Mononuclear cell (primary cell): ENCODE results near the gene ACBD4. TPM values are rescaled to one million over a fixed set of nuclear protein-coding genes. Genes with fewer than 3 reads are reported as not detected.
"Not testable (repeated sequence)": the region's sequence is repeated elsewhere in the genome, so short reads cannot be mapped to it uniquely, and the experiment has no call there.

Experiments
- H3K27me3 ChIP-seq: 2 replicates; pipeline ENCODE4 v1.6.0; 2011; ENCODE audit warnings: low read length, control low read depth; ENCODE audit not compliant: insufficient read depth
- H3K4me1 ChIP-seq: 2 replicates; pipeline ENCODE4 v1.5.1; 2011; ENCODE audit warnings: mild to moderate bottlenecking, low read length, control low read depth; ENCODE audit not compliant: insufficient read depth
- H3K4me3 ChIP-seq: 2 replicates; pipeline ENCODE4 v1.5.1; 2011; ENCODE audit warnings: mild to moderate bottlenecking, low read length, moderate library complexity
- H3K9me3 ChIP-seq: 2 replicates; pipeline ENCODE4 v1.5.1; 2011; ENCODE audit warnings: low read depth, mild to moderate bottlenecking, control low read depth, low read length
- total RNA-seq: library from RNA; depleted of rRNA; stranded (reverse); fragments of >200 nt; gene quantifications from one replicate; pipeline ENCODE4 v1.2.3, GENCODE V29; 2012

The ACBD4 gene
- total RNA-seq, 1 donor = 6.9 TPM

DNA sequence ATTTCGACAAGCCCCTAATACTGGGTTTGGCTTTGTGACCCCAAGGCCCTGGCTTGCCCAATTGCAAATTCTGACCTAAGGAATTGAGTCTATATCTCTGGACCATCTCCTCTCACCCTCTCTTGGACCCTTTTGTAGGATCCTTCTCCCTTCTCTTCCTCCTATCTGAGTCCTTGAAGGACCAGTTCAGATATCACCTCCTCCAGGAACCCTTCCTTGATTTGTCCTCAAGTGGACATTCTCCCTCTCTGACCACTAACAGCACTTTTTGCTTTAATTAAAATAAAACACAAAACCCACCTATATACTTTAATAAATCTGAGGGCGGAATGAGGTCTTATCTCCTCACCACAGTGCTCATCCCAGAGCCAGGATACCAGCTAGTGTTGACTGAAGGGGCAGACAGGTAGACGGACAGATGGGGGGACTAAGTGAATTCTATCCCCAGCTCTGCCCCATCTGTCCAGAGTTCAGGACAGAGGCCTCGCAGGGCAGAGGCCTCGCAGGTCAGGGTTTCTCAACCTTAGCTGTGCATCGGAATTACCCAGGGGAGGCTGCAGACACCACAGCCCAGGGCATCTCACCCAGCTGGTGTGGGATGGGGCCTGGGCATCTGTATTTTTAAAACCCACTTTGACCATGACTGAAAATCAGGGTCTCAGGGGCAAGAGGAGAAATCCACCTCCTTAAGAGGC lies 12.3 kb upstream of the ACBD4 start:
- H3K4me3 ChIP-seq = no peak overlapping the region
- H3K9me3 ChIP-seq = no peaks in the 10 kb centered on the region
- peaks cover 17% of the 10 kb centered on the region for H3K4me1 ChIP-seq
- H3K27me3 ChIP-seq = no peaks in the 10 kb centered on the region

DNA sequence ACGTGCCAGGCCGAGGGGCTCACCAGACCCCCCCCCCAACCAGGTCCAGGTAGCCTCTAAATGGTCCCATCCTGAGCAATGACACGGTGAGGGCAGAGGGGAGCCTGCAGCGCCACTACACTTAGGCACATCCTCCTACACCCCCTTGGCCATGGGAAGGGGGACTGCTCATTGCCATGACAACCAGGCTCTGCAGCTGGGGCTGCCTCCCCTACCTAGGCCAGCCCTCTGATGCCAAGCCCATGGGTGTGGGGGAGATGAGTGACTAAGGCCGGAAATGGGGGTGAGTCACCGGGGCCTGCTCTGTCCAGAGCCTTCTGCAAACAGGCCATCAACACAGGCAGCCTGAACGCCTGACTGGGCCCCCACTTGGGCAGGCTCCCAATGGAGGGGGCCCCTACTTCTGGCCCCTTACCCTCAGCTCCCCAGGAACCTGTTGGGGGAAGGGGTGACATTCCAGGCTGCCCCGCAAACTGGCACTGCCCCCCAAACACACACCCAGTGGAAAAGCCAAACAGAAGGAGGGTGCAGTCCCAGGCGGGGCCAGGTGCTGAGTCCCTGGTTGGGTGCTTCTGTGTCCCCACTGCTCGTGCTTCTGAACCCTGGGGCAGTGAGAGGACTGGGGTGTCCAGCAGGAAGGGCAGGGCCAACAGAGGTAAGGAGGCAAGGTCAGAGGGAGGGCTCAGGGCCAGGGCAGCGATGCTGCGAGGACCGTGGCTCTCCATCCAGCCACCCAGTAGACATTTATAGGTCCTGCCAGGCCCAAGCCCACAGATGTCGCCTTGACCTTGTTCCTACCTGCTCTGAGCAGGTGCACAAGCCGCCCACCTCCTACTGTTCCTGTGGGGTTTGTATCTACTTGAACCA lies 11.3 kb upstream of the ACBD4 start:
- no peak overlapping the region for H3K4me3 ChIP-seq
- no peaks in the 10 kb centered on the region for H3K27me3 ChIP-seq
- no peaks in the 10 kb centered on the region for H3K9me3 ChIP-seq
- H3K4me1 ChIP-seq = peaks cover 17% of the 10 kb centered on the region

DNA sequence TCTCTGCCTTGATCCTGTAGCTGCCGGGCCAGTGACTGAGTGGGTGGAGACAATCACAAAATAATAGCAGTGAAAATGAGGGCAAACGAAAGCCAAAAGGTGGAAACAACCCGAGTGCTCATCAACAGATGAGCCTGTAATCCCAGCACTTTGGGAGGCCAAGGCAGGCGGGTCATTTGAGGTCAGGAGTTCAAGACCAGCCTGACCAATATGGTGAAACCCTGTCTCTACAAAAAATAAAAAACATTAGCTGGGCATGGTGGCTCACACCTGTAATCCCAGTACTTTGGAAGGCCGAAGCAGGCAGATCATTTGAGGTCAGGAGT lies 10.7 kb upstream of the ACBD4 start:
- peaks cover 17% of the 10 kb centered on the region for H3K4me1 ChIP-seq
- H3K9me3 ChIP-seq, H3K4me3 ChIP-seq, H3K27me3 ChIP-seq: not testable (repeated sequence)

DNA sequence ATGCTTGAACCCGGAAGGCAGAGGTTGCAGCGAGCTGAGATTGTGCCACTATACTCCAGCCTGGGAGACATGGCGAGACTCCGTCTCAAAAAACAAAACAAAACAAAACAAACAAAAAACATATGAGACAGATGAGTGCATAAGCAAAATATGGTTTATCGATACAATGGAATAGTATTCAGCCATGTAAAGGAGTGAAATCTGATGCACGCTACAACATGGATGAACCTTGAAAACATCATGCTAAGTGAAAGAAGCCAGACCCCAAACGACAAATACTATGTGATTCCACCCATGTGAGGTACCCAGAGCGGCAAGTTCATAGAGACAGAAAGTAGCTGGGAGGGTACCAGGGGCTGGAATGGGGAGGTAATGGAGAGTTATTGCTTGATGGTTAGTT lies 10.0 kb upstream of the ACBD4 start:
- Histone ChIP-seq H3K9me3 (no peaks in the 10 kb centered on the region), H3K4me3 (no peak overlapping the region), H3K4me1 (peaks cover 17% of the 10 kb centered on the region), H3K27me3 (no peaks in the 10 kb centered on the region)

DNA sequence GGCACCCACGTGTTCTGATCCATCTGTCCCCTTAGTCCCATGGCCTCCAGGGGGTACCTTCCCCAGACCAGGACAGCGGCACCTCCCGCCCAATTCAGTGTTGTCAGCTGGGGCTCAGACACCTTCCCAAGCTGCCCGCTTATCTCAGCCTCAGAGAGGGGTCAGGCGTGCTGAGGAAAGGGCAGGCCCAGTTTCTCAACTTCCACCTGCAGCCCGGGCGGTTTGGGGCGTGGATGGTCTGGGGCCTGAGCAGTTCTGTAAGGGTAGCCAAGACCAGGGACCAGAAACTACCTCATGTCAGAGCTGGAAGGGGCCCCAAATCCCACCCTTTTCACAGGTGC lies 8.3 kb upstream of the ACBD4 start:
- H3K9me3 ChIP-seq = no peaks in the 10 kb centered on the region
- peaks cover 23% of the 10 kb centered on the region for H3K4me1 ChIP-seq
- no peaks in the 10 kb centered on the region for H3K27me3 ChIP-seq
- H3K4me3 ChIP-seq = no peak overlapping the region

DNA sequence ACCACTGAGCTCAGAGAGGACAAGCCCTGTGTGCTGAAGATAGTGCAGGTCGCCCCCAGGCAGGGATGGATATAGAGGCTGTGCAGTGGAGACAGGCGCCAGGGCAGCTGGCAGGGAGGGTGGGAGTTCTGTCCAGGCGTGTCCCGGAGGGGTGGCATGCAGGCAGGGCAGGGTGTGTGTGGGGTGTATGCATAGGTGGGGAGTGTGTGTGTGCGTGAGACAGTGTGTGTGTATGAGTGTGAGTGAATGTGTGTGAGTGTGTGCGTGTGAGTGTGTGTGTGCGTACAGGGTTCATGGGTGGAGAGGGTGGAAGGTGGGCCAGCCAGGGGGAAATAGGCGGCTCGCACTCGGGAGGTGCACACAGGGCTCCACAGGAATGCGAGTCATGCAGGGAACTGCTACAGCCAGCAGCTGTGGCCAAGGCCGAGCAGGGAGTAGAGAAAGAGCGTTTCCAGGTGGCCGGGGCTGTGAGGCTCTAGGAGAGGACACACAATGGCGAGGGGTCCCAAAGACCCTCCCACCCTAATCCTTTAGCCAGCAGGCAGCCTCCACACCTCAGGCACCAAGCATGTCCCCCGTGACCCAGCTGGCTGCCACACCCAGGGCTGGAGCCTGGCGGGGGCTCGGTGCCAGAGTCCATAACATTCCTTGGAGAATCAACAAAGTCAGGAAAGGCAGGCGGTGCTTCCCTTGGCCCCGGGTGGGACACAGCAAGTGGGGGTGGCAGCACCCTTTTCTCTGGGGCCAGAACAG lies 7.8 kb upstream of the ACBD4 start:
- Histone ChIP-seq H3K4me3 (no peak overlapping the region), H3K9me3 (no peaks in the 10 kb centered on the region), H3K4me1 (peaks cover 24% of the 10 kb centered on the region), H3K27me3 (no peaks in the 10 kb centered on the region)

DNA sequence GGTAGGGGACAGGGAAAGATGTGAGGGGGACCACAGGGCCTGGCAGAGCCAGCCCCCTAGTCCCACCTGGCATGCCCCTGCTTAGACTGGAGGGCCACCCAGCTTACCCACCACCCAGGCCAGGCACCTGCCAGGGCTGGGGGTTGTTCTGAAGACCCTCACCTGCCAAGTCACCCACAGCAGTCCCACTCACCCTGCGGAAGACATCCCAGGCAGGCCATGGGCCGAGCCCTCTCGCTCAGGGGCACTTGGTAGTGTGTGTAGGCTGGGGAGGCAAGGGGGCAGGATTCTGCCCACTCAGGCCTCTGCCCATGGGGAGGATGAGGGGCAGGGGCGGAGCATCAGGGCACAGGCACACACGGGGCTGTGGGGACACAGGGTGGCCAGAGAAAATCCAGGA lies 7.2 kb upstream of the ACBD4 start:
- Histone ChIP-seq H3K9me3 (no peaks in the 10 kb centered on the region), H3K27me3 (no peaks in the 10 kb centered on the region), H3K4me1 (peaks cover 30% of the 10 kb centered on the region), H3K4me3 (no peak overlapping the region)

DNA sequence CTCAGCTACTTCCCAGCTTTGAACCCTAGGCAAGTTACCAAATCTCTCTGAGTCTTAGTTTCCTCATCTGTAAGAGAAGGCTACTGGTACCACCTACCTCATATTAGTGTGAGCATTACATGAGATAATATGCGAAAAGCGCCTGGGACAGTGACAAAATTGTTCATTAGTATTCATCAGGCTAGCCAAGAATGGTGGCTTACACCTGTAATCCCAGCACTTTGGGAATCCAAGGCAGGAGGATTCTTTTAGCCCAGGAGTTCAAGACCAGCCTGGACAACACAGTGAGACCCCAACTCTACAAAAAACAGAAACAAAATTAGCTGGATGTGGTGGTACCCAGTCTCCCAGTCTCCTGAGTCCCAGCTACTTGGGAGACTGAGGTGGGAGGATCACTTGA lies 6.5 kb upstream of the ACBD4 start:
- no peaks in the 10 kb centered on the region for H3K27me3 ChIP-seq
- no peaks in the 10 kb centered on the region for H3K9me3 ChIP-seq

DNA sequence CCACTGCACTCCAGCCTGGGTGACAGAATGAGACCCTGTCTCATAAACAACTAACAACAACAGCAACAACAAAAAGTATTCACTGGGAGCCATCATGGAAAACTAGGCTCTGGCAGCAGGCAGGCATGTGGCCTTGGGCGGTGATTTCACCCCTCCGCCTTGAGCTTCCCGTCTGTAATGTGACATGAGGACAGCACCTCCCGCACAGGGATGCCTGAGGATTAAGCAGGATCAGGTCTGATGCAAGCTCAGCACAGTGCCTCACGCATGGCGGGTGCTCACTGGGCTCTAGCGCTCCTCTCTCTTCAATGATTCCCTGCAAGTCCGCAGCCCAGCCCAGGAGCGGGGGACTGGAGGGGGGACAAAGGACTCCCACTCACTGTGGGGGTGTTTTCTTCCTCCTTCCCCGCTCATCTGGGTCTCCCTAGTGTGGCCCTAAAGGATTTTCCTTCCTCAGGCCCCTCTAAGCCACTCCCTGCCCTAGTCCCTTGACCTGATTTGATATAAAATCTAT lies 6.0 kb upstream of the ACBD4 start:
- H3K27me3 ChIP-seq = no peaks in the 10 kb centered on the region
- peaks cover 19% of the 10 kb centered on the region for H3K4me1 ChIP-seq

More for the DNA sequence above, 6.5 kb upstream of the ACBD4 start:
- H3K4me1 ChIP-seq = peaks cover 23% of the 10 kb centered on the region
- H3K4me3 ChIP-seq = no peak overlapping the region

DNA sequence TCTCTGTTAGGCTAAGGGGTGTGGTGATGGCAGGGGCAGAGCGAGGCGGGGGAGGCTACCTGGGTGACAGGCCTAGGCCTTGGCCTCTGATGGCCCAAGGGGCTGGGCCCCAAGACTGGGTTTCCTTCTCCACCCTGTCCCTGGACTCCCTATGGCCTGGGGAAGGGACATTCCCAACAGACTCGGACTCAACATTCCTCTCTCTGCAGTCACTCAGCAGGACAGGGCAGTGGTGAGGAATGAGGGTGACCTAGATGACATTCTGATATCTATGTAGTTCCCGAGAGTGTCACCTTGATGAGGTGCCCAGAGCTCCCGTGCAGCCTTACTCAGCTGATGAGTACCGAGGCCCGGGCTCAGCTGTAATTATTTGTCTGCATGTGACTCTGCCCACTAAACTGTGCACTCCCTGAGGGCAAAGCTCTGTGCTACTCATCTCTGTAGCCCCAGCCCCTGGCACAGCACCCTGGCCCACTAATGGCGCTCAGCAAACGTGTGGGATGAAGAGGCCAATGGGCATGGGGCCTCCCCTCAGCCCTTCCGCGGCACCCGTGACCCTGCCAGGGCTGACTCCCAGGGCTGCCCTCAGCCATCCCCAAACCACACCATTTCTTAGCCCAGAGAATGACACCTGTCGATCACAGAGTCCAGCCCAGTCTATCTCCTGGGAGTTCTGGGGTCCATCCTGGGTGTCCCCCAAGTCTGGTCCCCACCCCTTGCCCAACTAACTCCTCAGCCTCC lies 5.4 kb upstream of the ACBD4 start:
- no peaks in the 10 kb centered on the region for H3K9me3 ChIP-seq
- H3K4me1 ChIP-seq = peaks cover 14% of the 10 kb centered on the region
- no peak overlapping the region for H3K4me3 ChIP-seq
- no peaks in the 10 kb centered on the region for H3K27me3 ChIP-seq

More for the DNA sequence above, 6.0 kb upstream of the ACBD4 start:
- no peak overlapping the region for H3K4me3 ChIP-seq
- no peaks in the 10 kb centered on the region for H3K9me3 ChIP-seq

DNA sequence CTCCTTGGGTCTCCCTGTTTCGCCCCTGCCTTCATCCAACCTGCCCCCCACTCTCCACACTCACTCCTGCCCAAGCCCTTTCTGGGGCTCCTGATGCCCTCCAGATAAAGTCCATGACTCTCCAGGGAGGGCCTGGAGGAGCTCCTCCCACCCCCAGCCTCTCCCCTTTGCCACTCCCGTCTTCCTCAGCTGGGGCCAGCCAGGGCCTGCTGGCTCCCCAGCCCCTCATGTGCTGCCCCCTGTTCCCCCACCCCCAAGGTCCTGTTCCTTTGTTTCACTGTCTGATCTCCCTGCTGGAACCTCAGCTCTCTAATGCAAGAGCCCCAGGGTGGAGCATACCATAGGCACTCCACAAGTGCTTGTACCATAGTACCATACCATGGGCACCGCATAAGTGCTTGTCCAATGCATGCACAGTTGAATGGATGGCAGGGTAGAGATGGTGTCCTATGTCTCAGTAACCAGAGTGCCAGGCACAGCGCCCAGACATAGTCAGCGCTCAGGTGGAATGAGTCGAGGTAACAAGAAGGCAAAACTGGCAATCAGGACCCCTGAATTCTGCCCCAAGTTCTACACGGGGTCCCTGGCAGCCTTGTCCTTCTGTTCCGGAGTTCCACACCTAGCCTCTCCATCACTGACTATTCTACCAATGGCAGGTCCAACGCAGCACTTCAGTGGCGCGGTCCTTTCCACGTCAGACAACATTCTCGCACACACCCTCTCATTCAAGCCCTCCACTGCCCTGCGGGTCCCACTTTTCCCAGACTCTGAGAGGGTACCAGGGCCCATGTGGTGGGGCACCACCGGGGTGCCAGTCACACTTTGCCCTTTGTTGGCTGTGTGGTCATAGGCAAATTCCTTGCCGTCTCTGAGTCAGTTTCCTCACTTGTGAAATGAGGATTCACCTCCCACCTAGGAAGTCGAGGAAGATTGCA lies 4.5 kb upstream of the ACBD4 start:
- H3K27me3 ChIP-seq = no peaks in the 10 kb centered on the region
- H3K9me3 ChIP-seq = no peaks in the 10 kb centered on the region
- peaks cover 17% of the 10 kb centered on the region for H3K4me1 ChIP-seq
- no peak overlapping the region for H3K4me3 ChIP-seq

DNA sequence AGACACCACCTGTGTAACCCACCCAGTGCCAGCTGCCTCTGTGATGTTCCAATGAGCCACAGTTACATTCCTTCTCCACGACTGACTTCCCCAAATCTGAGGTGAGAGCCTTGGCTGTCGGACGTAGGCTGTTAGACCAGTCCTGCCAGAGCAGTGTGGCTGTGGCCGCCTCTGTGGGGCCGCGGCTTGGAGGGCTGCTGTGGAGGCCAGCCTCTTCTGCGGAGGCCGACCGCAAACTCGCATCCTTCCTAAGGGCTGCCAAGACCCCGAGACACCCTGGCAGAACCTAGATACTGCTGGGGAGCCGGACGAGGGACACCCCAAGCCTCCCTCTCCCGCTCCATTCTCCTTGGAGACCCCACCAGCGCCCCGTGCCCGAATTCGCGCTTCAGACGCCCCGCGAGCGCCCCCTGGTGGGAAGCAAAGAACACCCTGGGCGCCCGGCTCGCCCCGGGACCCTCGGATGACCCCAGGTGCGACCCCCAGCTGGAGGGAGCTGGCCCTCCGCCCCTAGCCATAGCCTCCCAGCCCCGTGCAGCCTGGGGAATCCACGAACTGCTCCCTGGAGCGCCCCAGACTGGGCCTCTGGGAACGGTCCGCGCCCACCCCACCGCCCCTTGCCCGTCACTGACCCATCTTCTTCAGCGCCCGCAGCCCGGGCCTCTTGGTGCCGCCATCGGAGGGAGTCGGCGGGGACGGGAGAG lies 3.7 kb upstream of the ACBD4 start:
- H3K4me1 ChIP-seq = peaks cover 25% of the 10 kb centered on the region
- H3K27me3 ChIP-seq = no peaks in the 10 kb centered on the region
- no peaks in the 10 kb centered on the region for H3K9me3 ChIP-seq
- peak overlapping the region; percentile 45 for H3K4me3 ChIP-seq

DNA sequence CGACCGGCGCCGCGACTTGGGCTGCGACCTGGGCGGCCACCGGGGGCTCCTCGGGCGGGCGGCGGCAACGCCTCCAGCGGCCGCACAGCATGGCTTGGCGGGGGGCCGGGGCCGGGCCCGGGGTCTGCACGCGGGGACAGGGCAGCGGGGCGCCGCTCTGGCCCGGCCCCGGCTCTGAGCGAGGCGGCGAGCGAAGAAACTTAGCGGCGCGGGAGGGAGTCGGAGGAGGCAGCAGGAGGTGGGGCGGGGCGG lies 3.2 kb upstream of the ACBD4 start, which contains the start of gene PLCD3:
TSS of gene PLCD3 (minus strand) at position 196 of the 252 bp plus-strand sequence. CDS start at position 91, 105 bp downstream.
- H3K9me3 ChIP-seq = no peaks in the 10 kb centered on the region
- no peaks in the 10 kb centered on the region for H3K27me3 ChIP-seq
- H3K4me1 ChIP-seq = peaks cover 27% of the 10 kb centered on the region
- H3K4me3 ChIP-seq = peak within 1 kb of the TSS; percentile 72
